ENCODE data around the gene CASZ1. TPM values are rescaled to one million over a fixed set of nuclear protein-coding genes. Genes with fewer than 3 reads are reported as not detected.

Gene CASZ1
- total RNA-seq, 4 donors from 2014 or later: 13.1 to 33.7 (median 20.9) TPM

- Histone ChIP-seq H3K36me3 (peaks cover 0 to 5% (median 0%) of the 10 kb centered on the region in 3 donors), H3K4me1 (peaks cover 16 to 98% (median 18%) of the 10 kb centered on the region in 3 donors), H3K27ac (peak overlapping the region in 3 of 4 donors; percentile 41 to 79 (median 53)), H3K9me3 (no peaks in the 10 kb centered on the region), H3K27me3 (no peaks in the 10 kb centered on the region), H3K4me3 (no peak overlapping the region)
- no peak for DNase-seq
- 80 to 86% methylated on average over 17 to 18 of the region's 29 CpGs for WGBS, 2 donors
- TF ChIP-seq CTCF (IDR thresholded peaks at IDR 0.05): no peak
- TF ChIP-seq POLR2A (IDR thresholded peaks at IDR 0.05): no peak
- intact Hi-C loops (cut with DNase I): no loop called here
These were observed 121.5 kb downstream of the CASZ1 start for GRCh38 chr1:10674700-10675609.

- H3K4me3 ChIP-seq: no peak overlapping the region
- H3K36me3 ChIP-seq: peaks cover 0 to 5% (median 0%) of the 10 kb centered on the region in 3 donors
- 98% methylated on average over 9 of the region's 16 CpGs; no CpG with 5 or more reads in 1 of the 2 donors for WGBS, 2 donors
- intact Hi-C loops (cut with DNase I): no loop called here
- no peaks in the 10 kb centered on the region for H3K9me3 ChIP-seq
- H3K27me3 ChIP-seq: no peaks in the 10 kb centered on the region
- peak overlapping the region in 3 of 4 donors; percentile 31 to 79 (median 41) for H3K27ac ChIP-seq
- H3K4me1 ChIP-seq: peaks cover 8 to 98% (median 11%) of the 10 kb centered on the region in 3 donors
- TF ChIP-seq CTCF (IDR thresholded peaks at IDR 0.05) (no peak), POLR2A (IDR thresholded peaks at IDR 0.05) (no peak)
- DNase-seq: no peak
These were observed 122.2 kb downstream of the CASZ1 start for GRCh38 chr1:10674222-10674621.

- H3K4me1 ChIP-seq: peaks cover 11 to 98% (median 13%) of the 10 kb centered on the region in 3 donors
- peaks cover 0 to 5% (median 0%) of the 10 kb centered on the region in 3 donors for H3K36me3 ChIP-seq
- H3K9me3 ChIP-seq: no peaks in the 10 kb centered on the region
- no peak for DNase-seq
- WGBS, 2 donors: 85 to 89% methylated on average over 7 to 11 of the region's 19 CpGs
- peak overlapping the region in 3 of 4 donors; percentile 47 to 79 (median 57) for H3K27ac ChIP-seq
- intact Hi-C loops (cut with DNase I): no loop called here
- no peak overlapping the region for H3K4me3 ChIP-seq
- no peaks in the 10 kb centered on the region for H3K27me3 ChIP-seq
- TF ChIP-seq POLR2A (IDR thresholded peaks at IDR 0.05) (no peak), CTCF (IDR thresholded peaks at IDR 0.05) (no peak)
These were observed 123.2 kb downstream of the CASZ1 start for GRCh38 chr1:10673109-10673711.

GRCh38 chr1:10672343-10673050 is 123.9 kb downstream of the CASZ1 start:
- no peak for TF ChIP-seq CTCF (IDR thresholded peaks at IDR 0.05)
- TF ChIP-seq POLR2A (IDR thresholded peaks at IDR 0.05): no peak
- intact Hi-C loops (cut with DNase I): no loop called here
- 77 to 89% methylated on average over 30 to 31 of the region's 35 CpGs for WGBS, 2 donors
- Histone ChIP-seq H3K27me3 (no peaks in the 10 kb centered on the region), H3K4me3 (no peak overlapping the region), H3K9me3 (no peaks in the 10 kb centered on the region), H3K36me3 (peaks cover 0 to 3% (median 0%) of the 10 kb centered on the region in 3 donors), H3K4me1 (peaks cover 11 to 98% (median 13%) of the 10 kb centered on the region in 3 donors), H3K27ac (peak overlapping the region in 3 of 4 donors; percentile 57 to 79 (median 69))
- DNase-seq: no peak

Data from esophagus squamous epithelium (tissue), 5 donors.